GDM1 (cell line): ENCODE results near the gene ELAVL2.

Experiments
- DNase-seq: peaks from one replicate; lab custom pipeline; 2025; lab: John Stamatoyannopoulos, UW

The ELAVL2 gene

GRCh38 chr9:23826120-23826629, at the start of gene ELAVL2:
ELAVL2 (minus strand) TSS chr9:23826240; CDS start chr9:23762234, 64,006 bp downstream.
- DNase-seq, result no peak

GRCh38 chr9:23858234-23858633, 32.2 kb upstream of the ELAVL2 start:
- no peak for DNase-seq

- no peak for DNase-seq
Observed at GRCh38 chr9:23855873-23856604, 30.0 kb upstream of the ELAVL2 start.

- DNase-seq, result no peak
Observed at GRCh38 chr9:23850690-23851629, 24.9 kb upstream of the ELAVL2 start.

GRCh38 chr9:23850242-23850689, 24.2 kb upstream of the ELAVL2 start:
- no peak for DNase-seq

- no peak for DNase-seq
Observed at GRCh38 chr9:23849379-23850035, 23.5 kb upstream of the ELAVL2 start.

GRCh38 chr9:23842565-23843129, 16.6 kb upstream of the ELAVL2 start:
- DNase-seq, result no peak

- no peak for DNase-seq
Observed at GRCh38 chr9:23841304-23841703, 15.3 kb upstream of the ELAVL2 start.

GRCh38 chr9:23837038-23837437, 11.0 kb upstream of the ELAVL2 start:
- no peak for DNase-seq

GRCh38 chr9:23830929-23831730, 5.1 kb upstream of the ELAVL2 start:
- DNase-seq, result no peak

GRCh38 chr9:23830476-23830805, 4.4 kb upstream of the ELAVL2 start:
- no peak for DNase-seq

- DNase-seq, result no peak
Observed at GRCh38 chr9:23829580-23830475, 3.8 kb upstream of the ELAVL2 start.

GRCh38 chr9:23825700-23826099, 340 bp downstream of the ELAVL2 start:
- no peak for DNase-seq

- DNase-seq, result no peak
Observed at GRCh38 chr9:23824830-23825591, 1.0 kb downstream of the ELAVL2 start.

GRCh38 chr9:23823986-23824829, 1.8 kb downstream of the ELAVL2 start:
- DNase-seq, result no peak

GRCh38 chr9:23823269-23823668, 2.8 kb downstream of the ELAVL2 start:
- DNase-seq, result no peak

- no peak for DNase-seq
Observed at GRCh38 chr9:23822261-23823169, 3.5 kb downstream of the ELAVL2 start.
